AG04449 (cell line): Measurements from ENCODE around the gene NAB1.
"Not testable (repeated sequence)": the region's sequence is repeated elsewhere in the genome, so short reads cannot be mapped to it uniquely, and the experiment has no call there.

Experiments used
- CTCF ChIA-PET: fragments of 350-600 bp; formaldehyde crosslinking; extraction: SDS; loops from one replicate; lab custom pipeline; 2021; ENCODE audit warnings: antibody characterized with exemption; lab: Yijun Ruan, JAX
- POLR2A ChIA-PET: fragments of 400-600, 350-600 bp; formaldehyde crosslinking; extraction: SDS; loops from one replicate; lab custom pipeline; 2020; ENCODE audit warnings: antibody characterized with exemption, inconsistent platforms; lab: Yijun Ruan, JAX
- DNase-seq: peaks from one replicate; pipeline ENCODE4 v3.0.0-alpha.2; 2010; ENCODE audit warnings: low read depth, low spot score
- H3K4me3 ChIP-seq: 2 replicates; pipeline ENCODE4 v1.5.1; 2011; ENCODE audit warnings: low read depth, mild to moderate bottlenecking, control low read depth, low read length
- CTCF ChIP-seq: IDR thresholded peaks from one replicate; pipeline ENCODE4 v1.5.1; 2011; ENCODE audit warnings: mild to moderate bottlenecking, moderate library complexity, low read length, control low read depth, inconsistent platforms; ENCODE audit not compliant: insufficient read depth; ENCODE audit errors: missing control alignments

Gene NAB1

DNA sequence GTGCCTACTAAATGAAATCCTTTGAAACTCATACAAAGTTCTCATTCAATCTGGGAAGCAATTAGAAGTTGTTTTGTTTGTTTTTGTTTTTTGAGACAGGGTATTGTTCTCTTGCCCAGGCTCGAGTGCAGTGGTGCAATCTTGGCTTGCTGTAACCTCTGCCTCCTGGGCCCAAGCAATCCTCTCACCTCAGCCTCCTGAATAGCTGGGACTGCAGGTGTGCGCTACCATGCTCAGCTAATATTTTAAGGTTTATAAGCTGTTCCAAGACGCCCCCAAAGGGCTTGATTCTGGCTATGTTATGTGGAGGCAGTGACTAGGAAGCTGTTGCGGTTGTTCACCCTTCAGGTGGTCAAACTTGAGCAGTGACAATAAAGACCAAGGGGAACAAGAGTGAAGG lies 48.5 kb downstream of the NAB1 start:
- ChIA-PET CTCF (interaction anchor here (1.6 to 2.6 kb wide), 2 partner anchors 11 to 19 kb away, joined by 4 to 9 read pairs; no protein-coding TSS in a partner anchor), POLR2A (no interaction called here)
- H3K4me3 ChIP-seq = no peak overlapping the region
- no peak for TF ChIP-seq CTCF
- DNase-seq = no peak

DNA sequence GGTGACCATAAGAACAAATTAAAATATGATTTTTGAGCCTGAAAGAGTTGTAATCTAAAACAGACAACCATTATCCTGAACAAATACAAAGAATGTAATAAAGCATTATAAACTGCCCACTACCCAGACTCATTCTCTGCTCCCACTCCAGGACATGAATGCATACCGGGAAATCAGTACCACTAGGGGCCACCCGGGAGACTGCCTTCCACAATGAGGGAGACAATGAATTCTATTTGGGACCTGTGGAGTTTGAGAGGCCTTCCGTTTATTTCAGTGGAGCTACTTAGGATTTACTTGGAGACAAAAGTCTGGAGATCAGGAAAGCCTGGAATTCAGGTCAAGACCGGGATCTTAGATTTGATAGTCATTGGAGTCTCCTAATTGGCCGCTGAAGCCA lies 50.0 kb downstream of the NAB1 start:
- CTCF ChIA-PET = interaction anchor here (2.6 kb wide), 1 partner anchor 20 kb away, joined by 9 read pairs; no protein-coding TSS in a partner anchor
- POLR2A ChIA-PET = no interaction called here
- H3K4me3 ChIP-seq = no peak overlapping the region
- peak; percentile 28 for TF ChIP-seq CTCF
- DNase-seq = no peak

- no peak overlapping the region for H3K4me3 ChIP-seq
- DNase-seq = no peak
- POLR2A ChIA-PET = no interaction called here
- no peak for TF ChIP-seq CTCF
- CTCF ChIA-PET = interaction anchor here (1.0 kb wide), 1 partner anchor 41 kb away, joined by 3 read pairs; no protein-coding TSS in a partner anchor
Observed at GRCh38 chr2:190701586-190701985, 52.7 kb downstream of the NAB1 start.

- DNase-seq = no peak
- no peak overlapping the region for H3K4me3 ChIP-seq
- ChIA-PET POLR2A (no interaction called here), CTCF (interaction anchor here (1.0 kb wide), 1 partner anchor 24 kb away, joined by 3 read pairs; no protein-coding TSS in a partner anchor)
- no peak for TF ChIP-seq CTCF
Observed at GRCh38 chr2:190705280-190705679, 56.4 kb downstream of the NAB1 start.

DNA sequence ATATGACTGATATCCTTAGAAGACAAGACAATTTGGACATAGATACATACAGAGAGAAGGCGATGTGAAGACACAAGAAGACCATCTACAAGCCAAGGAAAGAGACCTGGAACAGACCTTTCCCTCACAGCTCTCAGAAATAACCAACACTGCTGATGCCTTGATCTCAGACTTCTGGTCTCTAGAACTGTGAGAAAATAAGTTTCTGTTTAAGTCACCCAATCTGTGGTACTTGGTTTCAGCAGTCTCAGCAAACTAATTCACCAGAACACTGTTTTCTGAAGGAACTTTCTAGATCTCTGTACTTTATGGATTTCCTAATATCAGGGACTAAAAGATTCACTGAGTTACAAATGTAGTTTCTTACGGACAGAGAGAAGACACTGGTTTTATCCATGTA lies 58.8 kb downstream of the NAB1 start:
- ChIA-PET CTCF (no interaction called here), POLR2A (no interaction called here)
- no peak for DNase-seq
- H3K4me3 ChIP-seq = no peak overlapping the region
- TF ChIP-seq CTCF = no peak

DNA sequence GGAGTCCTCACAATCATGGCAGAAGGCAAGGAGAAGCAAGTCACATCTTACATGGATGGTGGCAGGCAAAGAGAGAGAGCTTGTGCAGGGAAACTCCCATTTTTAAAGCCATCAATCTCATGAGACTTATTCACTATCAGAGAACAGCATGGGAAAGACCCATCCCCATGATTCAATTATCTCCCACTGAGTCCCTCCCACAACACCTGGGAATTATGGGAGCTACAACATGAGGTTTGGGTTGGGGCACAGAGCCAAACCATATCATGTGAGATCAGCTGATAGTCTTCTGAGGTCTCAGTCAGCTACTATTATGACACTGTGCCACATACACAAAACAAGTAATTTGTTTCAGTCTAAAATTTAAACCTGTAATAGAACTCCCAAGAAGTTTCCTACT lies 59.8 kb downstream of the NAB1 start:
- DNase-seq, H3K4me3 ChIP-seq, POLR2A ChIA-PET: not testable (repeated sequence)
- CTCF ChIA-PET = interaction anchor here (0.6 to 1.0 kb wide), 2 partner anchors 9 to 11 kb away, joined by 4 read pairs; no protein-coding TSS in a partner anchor

- ChIA-PET CTCF (no interaction called here), POLR2A (no interaction called here)
- TF ChIP-seq CTCF = no peak
- H3K4me3 ChIP-seq = no peak overlapping the region
- no peak for DNase-seq
Observed at GRCh38 chr2:190711069-190711468, 62.2 kb downstream of the NAB1 start.
